Measurements from ENCODE around the gene CEP63. TPM values are rescaled to one million over a fixed set of nuclear protein-coding genes. Genes with fewer than 3 reads are reported as not detected.

The CEP63 gene
- total RNA-seq, 1 donor from 2014 or later = 26.3 TPM

DNA sequence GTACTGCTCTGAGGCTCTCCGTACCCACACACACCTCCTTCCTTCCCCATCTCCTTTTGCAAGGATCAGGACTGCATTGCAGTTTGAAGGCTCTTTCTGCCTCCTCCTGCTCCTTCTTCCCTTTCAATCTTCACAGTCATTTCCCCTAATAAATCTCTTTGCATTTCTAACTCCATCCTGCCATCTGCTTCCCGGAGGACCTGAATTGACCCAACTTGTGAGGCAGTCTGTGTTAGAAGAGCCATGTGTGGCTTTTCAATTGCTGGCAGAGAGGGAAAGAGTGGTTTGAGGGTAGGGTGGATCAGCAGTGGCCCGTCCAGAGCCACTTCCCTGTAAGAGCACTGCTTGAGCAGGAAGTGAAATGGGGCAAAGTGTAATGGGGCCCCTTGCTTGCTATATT is 35.9 kb upstream of the CEP63 start:
- H3K36me3 Mint-ChIP-seq (ENCODE audit: unreplicated experiment) = peaks cover under 1% of the 10 kb centered on the region
- peaks cover 42% of the 10 kb centered on the region for H3K4me1 Mint-ChIP-seq (ENCODE audit: unreplicated experiment)
- TF ChIP-seq, protein P1, sequence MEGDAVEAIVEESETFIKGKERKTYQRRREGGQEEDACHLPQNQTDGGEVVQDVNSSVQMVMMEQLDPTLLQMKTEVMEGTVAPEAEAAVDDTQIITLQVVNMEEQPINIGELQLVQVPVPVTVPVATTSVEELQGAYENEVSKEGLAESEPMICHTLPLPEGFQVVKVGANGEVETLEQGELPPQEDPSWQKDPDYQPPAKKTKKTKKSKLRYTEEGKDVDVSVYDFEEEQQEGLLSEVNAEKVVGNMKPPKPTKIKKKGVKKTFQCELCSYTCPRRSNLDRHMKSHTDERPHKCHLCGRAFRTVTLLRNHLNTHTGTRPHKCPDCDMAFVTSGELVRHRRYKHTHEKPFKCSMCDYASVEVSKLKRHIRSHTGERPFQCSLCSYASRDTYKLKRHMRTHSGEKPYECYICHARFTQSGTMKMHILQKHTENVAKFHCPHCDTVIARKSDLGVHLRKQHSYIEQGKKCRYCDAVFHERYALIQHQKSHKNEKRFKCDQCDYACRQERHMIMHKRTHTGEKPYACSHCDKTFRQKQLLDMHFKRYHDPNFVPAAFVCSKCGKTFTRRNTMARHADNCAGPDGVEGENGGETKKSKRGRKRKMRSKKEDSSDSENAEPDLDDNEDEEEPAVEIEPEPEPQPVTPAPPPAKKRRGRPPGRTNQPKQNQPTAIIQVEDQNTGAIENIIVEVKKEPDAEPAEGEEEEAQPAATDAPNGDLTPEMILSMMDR (IDR thresholded peaks at IDR 0.05) = no peak
- no peaks in the 10 kb centered on the region for H3K27me3 Mint-ChIP-seq (ENCODE audit: unreplicated experiment)
- H3K4me3 Mint-ChIP-seq (ENCODE audit: unreplicated experiment) = no peak overlapping the region
- H3K9me3 Mint-ChIP-seq (ENCODE audit: unreplicated experiment) = peaks cover 6% of the 10 kb centered on the region
- H3K27ac Mint-ChIP-seq (ENCODE audit: unreplicated experiment) = no peak overlapping the region
- DNase-seq (ENCODE audit: extremely low spot score, unreplicated experiment) = no peak

DNA sequence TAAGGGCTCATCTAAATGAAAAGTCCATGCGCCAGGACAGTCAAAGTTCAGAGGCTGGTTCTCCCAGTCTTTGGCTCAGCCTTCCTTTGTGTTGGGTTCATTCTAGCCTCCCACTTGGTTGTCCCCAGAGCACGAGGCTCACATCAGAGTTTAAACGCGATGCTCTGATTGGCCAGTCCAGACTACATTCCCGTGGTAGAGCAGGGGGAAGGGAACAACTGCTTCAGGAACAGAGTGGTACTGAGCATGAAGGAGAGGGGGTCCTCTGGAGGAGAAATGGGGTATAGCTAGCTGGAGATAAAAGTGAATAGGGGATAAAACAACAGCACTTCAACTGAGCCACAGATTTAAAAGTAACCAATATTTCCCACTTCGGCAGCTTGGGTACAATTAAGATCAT is 32.2 kb upstream of the CEP63 start:
- Mint-ChIP-seq H3K36me3 (ENCODE audit: unreplicated experiment) (no peaks in the 10 kb centered on the region), H3K27me3 (ENCODE audit: unreplicated experiment) (no peaks in the 10 kb centered on the region), H3K9me3 (ENCODE audit: unreplicated experiment) (no peaks in the 10 kb centered on the region), H3K4me3 (ENCODE audit: unreplicated experiment) (no peak overlapping the region), H3K4me1 (ENCODE audit: unreplicated experiment) (peaks cover 21% of the 10 kb centered on the region), H3K27ac (ENCODE audit: unreplicated experiment) (no peak overlapping the region)
- peak; percentile 38 for DNase-seq (ENCODE audit: extremely low spot score, unreplicated experiment)
- TF ChIP-seq, protein P1 (IDR thresholded peaks at IDR 0.05) = peak; percentile 22

DNA sequence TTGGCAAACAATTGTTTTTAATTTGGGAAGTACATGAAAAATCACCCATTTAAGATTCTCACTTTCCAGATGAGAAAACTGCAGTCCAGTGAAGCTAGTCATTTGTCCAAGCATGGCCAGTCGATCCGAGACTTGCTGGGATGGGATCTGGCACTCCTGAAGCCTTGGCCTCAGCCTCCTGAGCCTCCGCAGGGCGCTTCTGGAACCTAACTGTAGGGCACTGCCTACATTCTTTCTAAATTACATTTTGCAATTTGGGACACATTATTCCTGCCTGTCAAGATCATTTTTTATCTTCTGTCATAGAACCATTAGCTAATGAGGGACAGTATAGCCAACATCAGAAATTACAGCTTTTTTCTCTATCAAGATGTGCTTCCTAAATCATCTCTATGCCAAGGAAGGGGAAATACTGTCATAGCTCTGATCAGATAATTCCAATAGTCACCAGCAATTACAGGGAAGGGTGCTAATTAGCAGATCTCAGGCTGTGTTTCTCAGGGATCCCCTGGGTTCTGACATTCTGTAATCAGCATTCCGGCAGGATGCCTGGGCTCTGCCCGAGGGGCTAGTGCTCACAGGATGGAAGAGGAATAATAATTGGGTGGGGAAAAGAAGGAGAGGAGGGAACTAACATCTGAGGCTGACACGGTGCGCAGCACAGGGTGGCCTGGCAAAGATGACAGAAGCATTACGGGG is 28.3 kb upstream of the CEP63 start:
- no peaks in the 10 kb centered on the region for H3K9me3 Mint-ChIP-seq (ENCODE audit: unreplicated experiment)
- H3K27me3 Mint-ChIP-seq (ENCODE audit: unreplicated experiment) = no peaks in the 10 kb centered on the region
- H3K4me1 Mint-ChIP-seq (ENCODE audit: unreplicated experiment) = peaks cover 35% of the 10 kb centered on the region
- DNase-seq (ENCODE audit: extremely low spot score, unreplicated experiment) = no peak
- no peak overlapping the region for H3K27ac Mint-ChIP-seq (ENCODE audit: unreplicated experiment)
- no peaks in the 10 kb centered on the region for H3K36me3 Mint-ChIP-seq (ENCODE audit: unreplicated experiment)
- TF ChIP-seq, protein P1 (IDR thresholded peaks at IDR 0.05) = no peak
- no peak overlapping the region for H3K4me3 Mint-ChIP-seq (ENCODE audit: unreplicated experiment)

DNA sequence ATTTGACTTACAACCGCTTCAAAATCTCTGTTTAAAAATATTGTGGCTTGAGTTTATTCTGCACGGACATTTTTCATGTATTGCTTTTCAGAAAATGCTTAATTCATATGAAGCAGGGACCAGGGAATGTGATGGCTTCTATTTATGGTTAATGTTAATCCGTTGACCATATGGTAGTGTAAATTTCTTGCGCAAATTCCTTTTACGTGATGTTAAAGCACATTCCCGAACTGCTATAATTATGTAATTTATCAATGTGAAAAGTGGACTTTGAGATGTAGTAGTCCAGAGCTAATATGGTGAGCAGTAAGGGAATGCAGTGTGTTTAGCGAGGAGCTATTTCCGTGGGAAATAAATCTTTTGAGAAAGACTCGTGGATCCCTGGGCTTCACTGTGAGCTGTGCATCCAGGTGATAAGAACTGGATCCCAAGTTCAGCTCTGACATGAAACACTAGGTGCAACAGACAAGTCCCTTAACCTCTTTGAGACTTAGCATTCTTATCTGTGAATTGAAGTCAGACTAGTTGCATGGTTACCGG is 27.4 kb upstream of the CEP63 start:
- TF ChIP-seq, protein P1 (IDR thresholded peaks at IDR 0.05) = no peak
- Mint-ChIP-seq H3K27me3 (ENCODE audit: unreplicated experiment) (no peaks in the 10 kb centered on the region), H3K4me3 (ENCODE audit: unreplicated experiment) (no peak overlapping the region), H3K9me3 (ENCODE audit: unreplicated experiment) (no peaks in the 10 kb centered on the region), H3K36me3 (ENCODE audit: unreplicated experiment) (no peaks in the 10 kb centered on the region), H3K27ac (ENCODE audit: unreplicated experiment) (no peak overlapping the region), H3K4me1 (ENCODE audit: unreplicated experiment) (peaks cover 45% of the 10 kb centered on the region)
- DNase-seq (ENCODE audit: extremely low spot score, unreplicated experiment) = no peak

DNA sequence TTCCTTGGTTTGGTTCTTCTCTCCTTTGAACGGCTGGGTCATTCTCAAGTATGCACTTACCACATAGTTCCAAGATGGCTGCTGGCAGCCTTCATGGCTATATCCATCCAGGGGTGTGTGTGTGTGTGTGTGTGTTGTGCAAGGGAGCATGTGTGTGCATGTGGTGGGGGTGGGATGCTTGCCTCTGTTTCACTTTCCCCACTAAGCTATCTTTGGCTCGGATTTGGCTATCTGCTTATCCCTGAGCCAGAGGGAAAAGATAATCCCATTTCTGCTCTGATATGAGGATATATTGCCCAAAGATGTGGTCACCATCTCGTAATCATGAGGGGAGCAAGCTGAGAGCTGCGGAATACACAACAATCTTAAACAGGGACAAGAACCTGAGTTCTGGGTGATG is 26.3 kb upstream of the CEP63 start:
- Mint-ChIP-seq H3K27me3 (ENCODE audit: unreplicated experiment) (no peaks in the 10 kb centered on the region), H3K4me3 (ENCODE audit: unreplicated experiment) (no peak overlapping the region), H3K4me1 (ENCODE audit: unreplicated experiment) (peaks cover 56% of the 10 kb centered on the region), H3K27ac (ENCODE audit: unreplicated experiment) (no peak overlapping the region), H3K36me3 (ENCODE audit: unreplicated experiment) (no peaks in the 10 kb centered on the region), H3K9me3 (ENCODE audit: unreplicated experiment) (no peaks in the 10 kb centered on the region)
- DNase-seq (ENCODE audit: extremely low spot score, unreplicated experiment) = peak; percentile 17
- TF ChIP-seq, protein P1 (IDR thresholded peaks at IDR 0.05) = no peak

Data from osteocyte (in vitro differentiated cells).